HEK293 (cell line): ENCODE measurements around the gene MLLT10.

Experiments used
- GLI2 ChIP-seq: fragments of 450-650 bp; formaldehyde crosslinking; IDR thresholded peaks from 2 replicates; pipeline ENCODE4; 2017; ENCODE audit warnings: missing biosample characterization, missing genetic modification characterization, low read depth, borderline replicate concordance
- KLF10 ChIP-seq: fragments of 450-650 bp; IDR thresholded peaks from 2 replicates; pipeline ENCODE4 v1.5.1; 2018; ENCODE audit warnings: missing biosample characterization, mild to moderate bottlenecking, missing genetic modification characterization
- SALL2 ChIP-seq: fragments of 450-650 bp; formaldehyde crosslinking; IDR thresholded peaks from 2 replicates; pipeline ENCODE4 v1.5.0; 2017; ENCODE audit warnings: missing biosample characterization, mild to moderate bottlenecking, missing genetic modification characterization, borderline replicate concordance
- ZBTB10 ChIP-seq: fragments of 450-650 bp; formaldehyde crosslinking; IDR thresholded peaks from 2 replicates; pipeline ENCODE4 v1.5.1; 2016; ENCODE audit warnings: missing biosample characterization, missing genetic modification characterization
- ZBTB7A ChIP-seq: fragments of 450-650 bp; formaldehyde crosslinking; IDR thresholded peaks from 2 replicates; pipeline ENCODE4 v1.5.1; 2016; ENCODE audit warnings: low read depth, missing biosample characterization, missing genetic modification characterization
- ZNF10 ChIP-seq: fragments of 450-650 bp; formaldehyde crosslinking; IDR thresholded peaks from 2 replicates; pipeline ENCODE4 v1.5.1; 2017; ENCODE audit warnings: missing biosample characterization, missing genetic modification characterization
- ZNF223 ChIP-seq: fragments of 450-650 bp; formaldehyde crosslinking; IDR thresholded peaks from 2 replicates; pipeline ENCODE4 v1.5.1; 2016; ENCODE audit warnings: missing biosample characterization, missing genetic modification characterization
- ZNF280D ChIP-seq: fragments of 450-650 bp; formaldehyde crosslinking; IDR thresholded peaks from 2 replicates; pipeline ENCODE4 v1.5.1; 2016; ENCODE audit warnings: missing biosample characterization, missing genetic modification characterization
- ZNF513 ChIP-seq: fragments of 450-650 bp; IDR thresholded peaks from 2 replicates; pipeline ENCODE4 v1.5.1; 2018; ENCODE audit warnings: missing biosample characterization, missing genetic modification characterization
- ZNF548 ChIP-seq: fragments of 450-650 bp; formaldehyde crosslinking; IDR thresholded peaks from 2 replicates; pipeline ENCODE4 v1.5.1; 2016; ENCODE audit warnings: missing biosample characterization, missing genetic modification characterization
- ZNF555 ChIP-seq: fragments of 450-650 bp; formaldehyde crosslinking; conservative IDR thresholded peaks from 2 replicates; pipeline ENCODE4 v1.5.1; 2017; ENCODE audit warnings: missing biosample characterization, mild to moderate bottlenecking, missing genetic modification characterization, inconsistent platforms
- ZNF792 ChIP-seq: fragments of 450-650 bp; formaldehyde crosslinking; IDR thresholded peaks from 2 replicates; pipeline ENCODE4 v1.5.1; 2016; ENCODE audit warnings: missing biosample characterization, missing genetic modification characterization
- ZNF837 ChIP-seq: fragments of 450-650 bp; formaldehyde crosslinking; IDR thresholded peaks from 2 replicates; pipeline ENCODE4 v1.5.1; 2016; ENCODE audit warnings: missing biosample characterization, missing genetic modification characterization
- ZNF843 ChIP-seq: fragments of 450-650 bp; formaldehyde crosslinking; IDR thresholded peaks from 2 replicates; pipeline ENCODE4 v1.5.1; 2016; ENCODE audit warnings: missing biosample characterization, missing genetic modification characterization
- ZSCAN23 ChIP-seq: fragments of 450-650 bp; formaldehyde crosslinking; IDR thresholded peaks from 2 replicates; pipeline ENCODE4 v1.5.1; 2016; ENCODE audit warnings: missing biosample characterization, missing genetic modification characterization
- TF ChIP-seq, protein P1 (sequence below): fragments of 450-650 bp; formaldehyde crosslinking; IDR thresholded peaks from 2 replicates; pipeline ENCODE4 v1.5.1; 2016; ENCODE audit warnings: missing biosample characterization, missing genetic modification characterization
- TF ChIP-seq, protein P2 (sequence below): fragments of 450-650 bp; formaldehyde crosslinking; IDR thresholded peaks from 2 replicates; pipeline ENCODE4 v1.5.1; 2016; ENCODE audit warnings: missing biosample characterization, missing genetic modification characterization
- TF ChIP-seq, protein P3 (sequence below): fragments of 450-650 bp; formaldehyde crosslinking; IDR thresholded peaks from 2 replicates; pipeline ENCODE4 v1.5.1; 2017; ENCODE audit warnings: missing biosample characterization, missing genetic modification characterization

MLLT10 gene

DNA sequence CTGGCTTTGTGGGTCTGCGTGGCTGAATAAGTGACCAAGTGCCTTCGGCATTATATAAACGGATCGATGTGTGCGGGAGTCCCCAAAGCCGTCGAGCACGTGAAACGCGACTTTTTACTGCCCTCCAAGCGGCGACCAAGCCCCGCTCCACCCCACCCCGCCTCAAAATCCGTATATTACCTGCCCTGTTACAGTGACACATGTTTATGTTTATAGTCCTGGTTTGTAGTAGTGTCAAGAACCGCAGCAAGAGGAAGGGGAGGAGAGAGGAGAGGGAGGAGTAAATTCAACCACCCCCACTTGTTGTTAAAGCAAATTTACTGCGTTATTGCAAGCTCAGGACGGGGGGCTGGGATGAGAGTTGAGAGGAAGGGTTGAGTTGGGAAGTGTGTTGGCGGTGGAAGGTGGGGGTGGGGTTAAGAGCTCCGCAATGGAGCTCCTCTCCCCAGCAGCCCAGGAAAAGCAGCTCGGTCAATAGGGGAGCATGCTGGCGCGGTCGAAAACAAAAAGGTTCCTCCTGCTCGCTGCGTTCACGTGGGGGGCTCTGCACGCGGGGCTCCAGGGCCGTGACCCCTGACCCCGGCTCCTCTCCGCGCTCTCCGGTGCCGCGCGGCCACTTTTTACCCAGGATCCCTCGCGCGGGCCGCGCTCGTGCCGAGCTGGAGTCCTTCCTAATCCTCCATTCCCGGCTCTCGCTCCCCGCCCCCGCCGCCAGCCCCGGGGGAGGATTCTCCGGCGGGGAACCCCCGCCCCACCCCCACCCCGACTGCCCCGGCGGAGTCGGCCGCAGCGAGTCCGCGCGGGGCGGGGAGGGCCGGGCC is 8.5 kb upstream of the MLLT10 start, which contains the start of gene SKIDA1 (continued):
- TF ChIP-seq ZNF280D: peak; percentile 7; the same call in 1 of the 2 replicates
- TF ChIP-seq, protein P1, sequence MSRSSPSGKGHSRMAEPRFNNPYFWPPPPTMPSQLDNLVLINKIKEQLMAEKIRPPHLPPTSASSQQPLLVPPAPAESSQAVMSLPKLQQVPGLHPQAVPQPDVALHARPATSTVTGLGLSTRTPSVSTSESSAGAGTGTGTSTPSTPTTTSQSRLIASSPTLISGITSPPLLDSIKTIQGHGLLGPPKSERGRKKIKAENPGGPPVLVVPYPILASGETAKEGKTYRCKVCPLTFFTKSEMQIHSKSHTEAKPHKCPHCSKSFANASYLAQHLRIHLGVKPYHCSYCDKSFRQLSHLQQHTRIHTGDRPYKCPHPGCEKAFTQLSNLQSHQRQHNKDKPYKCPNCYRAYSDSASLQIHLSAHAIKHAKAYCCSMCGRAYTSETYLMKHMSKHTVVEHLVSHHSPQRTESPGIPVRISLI (tag by site-specific recombination): no peak
- TF ChIP-seq ZNF548 (tag by site-specific recombination): no peak
- peak; percentile 99 for TF ChIP-seq ZBTB10
- TF ChIP-seq, protein P2, sequence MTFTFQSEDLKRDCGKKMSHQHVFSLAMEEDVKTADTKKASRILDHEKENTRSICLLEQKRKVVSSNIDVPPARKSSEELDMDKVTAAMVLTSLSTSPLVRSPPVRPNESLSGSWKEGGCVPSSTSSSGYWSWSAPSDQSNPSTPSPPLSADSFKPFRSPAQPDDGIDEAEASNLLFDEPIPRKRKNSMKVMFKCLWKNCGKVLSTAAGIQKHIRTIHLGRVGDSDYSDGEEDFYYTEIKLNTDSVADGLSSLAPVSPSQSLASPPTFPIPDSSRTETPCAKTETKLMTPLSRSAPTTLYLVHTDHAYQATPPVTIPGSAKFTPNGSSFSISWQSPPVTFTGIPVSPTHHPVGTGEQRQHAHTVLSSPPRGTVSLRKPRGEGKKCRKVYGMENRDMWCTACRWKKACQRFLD (tag by site-specific recombination): no peak
- TF ChIP-seq ZBTB7A (tag by site-specific recombination): peak; percentile 98
- TF ChIP-seq ZNF513 (tag by site-specific recombination): peak; percentile 50
- peak; percentile 32; the same call in 1 of the 2 replicates for TF ChIP-seq ZNF792
- TF ChIP-seq, protein P3, sequence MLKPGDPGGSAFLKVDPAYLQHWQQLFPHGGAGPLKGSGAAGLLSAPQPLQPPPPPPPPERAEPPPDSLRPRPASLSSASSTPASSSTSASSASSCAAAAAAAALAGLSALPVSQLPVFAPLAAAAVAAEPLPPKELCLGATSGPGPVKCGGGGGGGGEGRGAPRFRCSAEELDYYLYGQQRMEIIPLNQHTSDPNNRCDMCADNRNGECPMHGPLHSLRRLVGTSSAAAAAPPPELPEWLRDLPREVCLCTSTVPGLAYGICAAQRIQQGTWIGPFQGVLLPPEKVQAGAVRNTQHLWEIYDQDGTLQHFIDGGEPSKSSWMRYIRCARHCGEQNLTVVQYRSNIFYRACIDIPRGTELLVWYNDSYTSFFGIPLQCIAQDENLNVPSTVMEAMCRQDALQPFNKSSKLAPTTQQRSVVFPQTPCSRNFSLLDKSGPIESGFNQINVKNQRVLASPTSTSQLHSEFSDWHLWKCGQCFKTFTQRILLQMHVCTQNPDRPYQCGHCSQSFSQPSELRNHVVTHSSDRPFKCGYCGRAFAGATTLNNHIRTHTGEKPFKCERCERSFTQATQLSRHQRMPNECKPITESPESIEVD: peak; percentile 87
- TF ChIP-seq ZNF555 (tag by site-specific recombination): no peak
- TF ChIP-seq GLI2 (tag by site-specific recombination): no peak
- peak; percentile 74 for TF ChIP-seq KLF10 (tag by site-specific recombination)
- no peak for TF ChIP-seq ZNF223 (tag by site-specific recombination)
- TF ChIP-seq ZNF10 (tag by site-specific recombination): peak; percentile 14; the same call in 1 of the 2 replicates
- no peak for TF ChIP-seq SALL2 (tag by site-specific recombination)
- TF ChIP-seq ZNF837 (tag by site-specific recombination): no peak; the same call in 1 of the 2 replicates
- TF ChIP-seq ZNF843: peak; percentile 94
- TF ChIP-seq ZSCAN23 (tag by site-specific recombination): peak; percentile 89
